AG04450 (cell line): Measurements from ENCODE around the gene DMAP1. TPM values are rescaled to one million over a fixed set of nuclear protein-coding genes. Genes with fewer than 3 reads are reported as not detected.

Source experiments
- CTCF ChIA-PET: fragments of 300-600, 350-600 bp; formaldehyde crosslinking; extraction: SDS; loops from one replicate; lab custom pipeline; 2022; ENCODE audit warnings: antibody characterized with exemption, inconsistent platforms; lab: Charles Lee
- POLR2A ChIA-PET: fragments of 350-600 bp; formaldehyde crosslinking; extraction: SDS; loops from one replicate; lab custom pipeline; 2021; ENCODE audit warnings: antibody characterized with exemption, inconsistent platforms; lab: Yijun Ruan, JAX
- DNase-seq: peaks from one replicate; pipeline ENCODE4 v3.0.0-alpha.2; 2011; ENCODE audit warnings: low read depth, low spot score
- H3K27ac ChIP-seq: one replicate; pipeline ENCODE4 v1.5.1; 2012; ENCODE audit warnings: low read depth, low read length, control low read depth
- H3K27me3 ChIP-seq: one replicate; pipeline ENCODE4 v1.6.0; 2012; ENCODE audit warnings: low read length; ENCODE audit not compliant: control insufficient read depth, insufficient read depth
- H3K4me3 ChIP-seq: 2 replicates; pipeline ENCODE4 v1.5.1; 2011; ENCODE audit warnings: mild to moderate bottlenecking, low read depth, low read length, control low read depth
- H3K9me3 ChIP-seq: 2 replicates; pipeline ENCODE4 v1.5.1; 2012; ENCODE audit warnings: low read length; ENCODE audit not compliant: control insufficient read depth, insufficient read depth
- CTCF ChIP-seq: IDR thresholded peaks from 2 replicates; pipeline ENCODE4 v1.5.1; 2011; ENCODE audit warnings: low read depth, low read length, control low read depth, inconsistent platforms
- polyA plus RNA-seq: library from polyadenylated mRNA; depleted of rRNA; stranded (reverse); fragments of >200 nt; gene quantifications from 2 replicates; pipeline ENCODE4 v1.2.3, GENCODE V29; 2011

Gene DMAP1
- polyA plus RNA-seq, 1 experiment, result 27.0 TPM

- CTCF ChIA-PET, result no interaction called here
These were observed 30.7 kb downstream of the DMAP1 start for GRCh38 chr1:44243782-44244495.

GRCh38 chr1:44244986-44245385 is 31.7 kb downstream of the DMAP1 start:
- ChIA-PET CTCF (no interaction called here), POLR2A (no interaction called here)

More at GRCh38 chr1:44243782-44244495, 30.7 kb downstream of the DMAP1 start:
- Histone ChIP-seq H3K27ac (no peak overlapping the region), H3K4me3 (no peak overlapping the region), H3K27me3 (no peaks in the 10 kb centered on the region), H3K9me3 (no peaks in the 10 kb centered on the region)
- POLR2A ChIA-PET, result no interaction called here
- no peak for TF ChIP-seq CTCF
- DNase-seq, result no peak

GRCh38 chr1:44246806-44247205 is 33.5 kb downstream of the DMAP1 start:
- no peaks in the 10 kb centered on the region for H3K27me3 ChIP-seq
- H3K4me3 ChIP-seq, result no peak overlapping the region
- DNase-seq, result no peak
- H3K27ac ChIP-seq, result no peak overlapping the region
- TF ChIP-seq CTCF, result no peak
- POLR2A ChIA-PET, result no interaction called here
- CTCF ChIA-PET, result no interaction called here
- H3K9me3 ChIP-seq, result no peaks in the 10 kb centered on the region; the same call in 1 of the 2 replicates

More at GRCh38 chr1:44244986-44245385, 31.7 kb downstream of the DMAP1 start:
- H3K4me3 ChIP-seq, result no peak overlapping the region
- H3K27me3 ChIP-seq, result no peaks in the 10 kb centered on the region
- no peak for TF ChIP-seq CTCF
- no peak overlapping the region for H3K27ac ChIP-seq
- DNase-seq, result no peak
- no peaks in the 10 kb centered on the region; the same call in 1 of the 2 replicates for H3K9me3 ChIP-seq

GRCh38 chr1:44249543-44249942 is 36.3 kb downstream of the DMAP1 start:
- POLR2A ChIA-PET, result no interaction called here
- no peak for DNase-seq

More at GRCh38 chr1:44249543-44249942, 36.3 kb downstream of the DMAP1 start:
- Histone ChIP-seq H3K4me3 (no peak overlapping the region), H3K27ac (no peak overlapping the region), H3K9me3 (no peaks in the 10 kb centered on the region; the same call in 1 of the 2 replicates), H3K27me3 (no peaks in the 10 kb centered on the region)
- TF ChIP-seq CTCF, result no peak
- CTCF ChIA-PET, result no interaction called here
